LNCAP (cell line): Measurements from ENCODE around the gene KRT81.

Source experiments
- CTCF ChIP-seq: fragments of 450-650 bp; IDR thresholded peaks from 2 replicates; pipeline ENCODE4 v1.5.1; 2017; ENCODE audit warnings: mild to moderate bottlenecking

The KRT81 gene

DNA sequence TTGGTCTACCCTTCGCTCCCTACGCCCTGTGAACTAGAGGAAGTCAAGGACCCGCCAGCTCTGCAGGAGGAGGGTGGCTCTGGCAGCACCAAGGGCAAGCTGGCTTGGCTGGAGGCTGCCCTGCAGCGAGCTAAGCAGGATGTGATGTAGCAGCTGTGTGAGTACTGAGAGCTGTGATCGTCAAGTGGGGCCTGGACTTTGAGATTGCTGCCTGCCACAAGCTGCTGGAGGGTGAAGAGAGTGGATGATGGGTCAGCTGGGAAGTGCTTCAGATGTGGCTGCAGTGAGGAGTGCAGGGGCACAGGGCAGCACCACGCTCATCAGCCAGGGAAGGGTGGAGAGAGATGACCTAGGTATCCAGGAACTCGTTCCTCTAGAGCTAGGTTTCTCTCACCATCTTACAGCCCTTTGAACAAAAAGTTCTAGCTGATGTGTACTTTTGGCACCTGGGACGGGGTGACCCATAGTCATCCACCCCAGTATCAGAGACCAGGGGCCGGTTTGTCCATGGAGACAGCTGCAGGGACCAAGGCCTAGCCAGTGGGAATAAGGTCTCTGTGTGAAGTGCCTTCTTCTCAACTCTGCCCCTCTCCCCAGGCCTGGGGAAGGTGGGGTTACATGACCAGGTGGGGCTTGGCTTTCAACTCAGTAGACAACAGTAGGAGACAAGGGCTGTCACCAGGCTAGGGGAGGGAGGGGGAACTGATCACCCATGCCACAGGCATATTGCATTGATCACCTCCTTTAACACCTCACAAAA, 13.7 kb downstream of the KRT81 start:
- TF ChIP-seq CTCF = no peak

DNA sequence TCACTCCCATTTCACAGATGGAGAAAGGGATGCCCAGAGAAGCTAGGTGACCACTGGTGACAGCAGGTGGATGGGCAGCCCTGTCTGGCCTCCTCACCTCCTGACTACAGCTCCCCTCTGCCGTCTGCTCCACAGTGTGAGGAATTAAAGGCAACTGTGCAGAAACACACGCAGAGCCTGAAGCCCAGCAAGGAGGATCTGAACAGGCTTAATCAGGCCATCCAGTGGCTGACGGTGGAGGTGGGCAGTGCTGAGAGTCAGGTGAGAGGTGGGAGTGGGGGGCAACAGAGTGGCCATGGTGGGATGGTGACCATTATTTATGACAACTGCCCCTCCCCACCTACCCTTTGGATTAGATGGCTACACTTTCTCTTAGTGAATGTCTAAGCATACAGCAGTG, 15.6 kb downstream of the KRT81 start:
- no peak for TF ChIP-seq CTCF

- TF ChIP-seq CTCF = no peak
Measured at GRCh38 chr12:52274521-52275120, 16.7 kb downstream of the KRT81 start, which contains the start of gene KRT86. Gene KRT86, plus strand, starts transcription at chr12:52274645. Its CDS starts 27,272 bp downstream, at chr12:52301917.

DNA sequence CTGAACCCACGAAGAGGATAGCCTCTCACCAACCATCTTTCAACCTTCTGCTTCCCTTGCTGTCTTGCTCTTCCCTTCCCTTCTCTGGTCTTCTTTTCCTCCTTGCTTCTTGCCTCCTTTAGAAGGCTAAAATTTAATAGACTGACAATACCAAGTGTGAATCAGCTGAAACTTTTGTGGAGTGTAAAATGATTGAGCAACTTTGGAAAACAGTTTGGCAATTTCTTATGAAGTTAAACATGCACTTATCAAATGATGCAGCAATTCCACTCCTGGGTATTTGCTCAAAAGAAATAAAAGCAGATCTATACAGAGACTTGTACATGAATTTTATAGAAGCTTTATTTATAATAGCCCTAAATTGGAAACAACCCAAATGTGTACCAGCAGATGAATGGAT, 20.2 kb downstream of the KRT81 start:
- no peak for TF ChIP-seq CTCF

GRCh38 chr12:52270541-52271070, 20.7 kb downstream of the KRT81 start:
- TF ChIP-seq CTCF = no peak

GRCh38 chr12:52268212-52268611, 23.1 kb downstream of the KRT81 start:
- no peak for TF ChIP-seq CTCF

GRCh38 chr12:52267699-52268098, 23.6 kb downstream of the KRT81 start:
- no peak for TF ChIP-seq CTCF
